ENCODE measurements around the gene CCDC181.

Gene CCDC181

GRCh38 chr1:169395955-169396354 is 31.3 kb downstream of the CCDC181 start:
- no peak for DNase-seq (ENCODE audit: low spot score)

- no peak for DNase-seq (ENCODE audit: low spot score)
Measured at GRCh38 chr1:169392406-169392805, 34.9 kb downstream of the CCDC181 start.

GRCh38 chr1:169390303-169390702 is 37.0 kb downstream of the CCDC181 start:
- DNase-seq (ENCODE audit: low spot score), result no peak

- no peak for DNase-seq (ENCODE audit: low spot score)
Measured at GRCh38 chr1:169387399-169387798, 39.9 kb downstream of the CCDC181 start.

GRCh38 chr1:169383449-169383848 is 43.8 kb downstream of the CCDC181 start:
- no peak for DNase-seq (ENCODE audit: low spot score)

GRCh38 chr1:169381162-169381561 is 46.1 kb downstream of the CCDC181 start:
- no peak for DNase-seq (ENCODE audit: low spot score)

GRCh38 chr1:169371404-169371803 is 55.9 kb downstream of the CCDC181 start:
- no peak for DNase-seq (ENCODE audit: low spot score)

- peak; percentile 19 for DNase-seq (ENCODE audit: low spot score)
Measured at GRCh38 chr1:169368406-169368769, 58.9 kb downstream of the CCDC181 start.

GRCh38 chr1:169367686-169368405 is 59.4 kb downstream of the CCDC181 start, which contains the start of the genes BLZF1 and NME7:
Gene BLZF1, plus strand, starts transcription at chr1:169368195. Its CDS starts 1,328 bp downstream, at chr1:169369523.
Gene NME7, minus strand, starts transcription at chr1:169367797. Its CDS starts 87 bp downstream, at chr1:169367710.
- peak; percentile 95 for DNase-seq (ENCODE audit: low spot score)

- no peak for DNase-seq (ENCODE audit: low spot score)
Measured at GRCh38 chr1:169367096-169367685, 60.1 kb downstream of the CCDC181 start.

GRCh38 chr1:169364948-169365347 is 62.3 kb downstream of the CCDC181 start:
- DNase-seq (ENCODE audit: low spot score), result no peak

GRCh38 chr1:169363046-169363730 is 64.1 kb downstream of the CCDC181 start:
- no peak for DNase-seq (ENCODE audit: low spot score)

- DNase-seq (ENCODE audit: low spot score), result no peak
Measured at GRCh38 chr1:169361281-169361680, 66.0 kb downstream of the CCDC181 start.

- DNase-seq (ENCODE audit: low spot score), result no peak
Measured at GRCh38 chr1:169360415-169360814, 66.9 kb downstream of the CCDC181 start.

GRCh38 chr1:169348383-169349036 is 78.8 kb downstream of the CCDC181 start:
- DNase-seq (ENCODE audit: low spot score), result peak; percentile 16

- no peak for DNase-seq (ENCODE audit: low spot score)
Measured at GRCh38 chr1:169347688-169348382, 79.4 kb downstream of the CCDC181 start.

GRCh38 chr1:169346036-169346589 is 81.2 kb downstream of the CCDC181 start:
- no peak for DNase-seq (ENCODE audit: low spot score)

- no peak for DNase-seq (ENCODE audit: low spot score)
Measured at GRCh38 chr1:169345511-169345910, 81.8 kb downstream of the CCDC181 start.

Measured in germinal center (tissue), 1 donor.